Liver (tissue), 3 donors: ENCODE data around the gene BLOC1S3.

Experiments
- ATF3 ChIP-seq: IDR thresholded peaks from 2 replicates; pipeline ENCODE4 v1.6.1; 2016; ENCODE audit warnings: antibody characterized with exemption
- CTCF ChIP-seq: fragments of 150-350 bp; IDR thresholded peaks from 2 replicates; pipeline ENCODE4 v1.5.1; 2017; ENCODE audit warnings: improper control_type of control experiment, low read depth, low read length; ENCODE audit not compliant: missing input control
- MAX ChIP-seq: IDR thresholded peaks from 2 replicates; pipeline ENCODE4 v1.6.1; 2016; ENCODE audit warnings: antibody characterized with exemption
- RAD21 ChIP-seq, 2 donors: IDR thresholded peaks; 2 replicates each; pipeline ENCODE4 v1.6.1; 2016; ENCODE audit warnings: antibody characterized with exemption in 2 of 2, mild to moderate bottlenecking in 2 of 2
- SP1 ChIP-seq: IDR thresholded peaks from 2 replicates; pipeline ENCODE4 v1.6.1; 2018; ENCODE audit warnings: antibody characterized with exemption, mild to moderate bottlenecking
- YY1 ChIP-seq: IDR thresholded peaks from 2 replicates; pipeline ENCODE4 v1.6.1; 2016; ENCODE audit warnings: antibody characterized with exemption, mild to moderate bottlenecking
- TF ChIP-seq, protein P1 (sequence below): IDR thresholded peaks from 2 replicates; pipeline ENCODE4 v1.6.1; 2016; ENCODE audit warnings: antibody characterized with exemption, mild to moderate bottlenecking
- donor health status: healthy.
- donor health status: healthy.

GRCh38 chr19:45189971-45190370, 11.4 kb downstream of the BLOC1S3 start:
- no peak for TF ChIP-seq MAX
- TF ChIP-seq CTCF, result no peak
- TF ChIP-seq, protein P1, sequence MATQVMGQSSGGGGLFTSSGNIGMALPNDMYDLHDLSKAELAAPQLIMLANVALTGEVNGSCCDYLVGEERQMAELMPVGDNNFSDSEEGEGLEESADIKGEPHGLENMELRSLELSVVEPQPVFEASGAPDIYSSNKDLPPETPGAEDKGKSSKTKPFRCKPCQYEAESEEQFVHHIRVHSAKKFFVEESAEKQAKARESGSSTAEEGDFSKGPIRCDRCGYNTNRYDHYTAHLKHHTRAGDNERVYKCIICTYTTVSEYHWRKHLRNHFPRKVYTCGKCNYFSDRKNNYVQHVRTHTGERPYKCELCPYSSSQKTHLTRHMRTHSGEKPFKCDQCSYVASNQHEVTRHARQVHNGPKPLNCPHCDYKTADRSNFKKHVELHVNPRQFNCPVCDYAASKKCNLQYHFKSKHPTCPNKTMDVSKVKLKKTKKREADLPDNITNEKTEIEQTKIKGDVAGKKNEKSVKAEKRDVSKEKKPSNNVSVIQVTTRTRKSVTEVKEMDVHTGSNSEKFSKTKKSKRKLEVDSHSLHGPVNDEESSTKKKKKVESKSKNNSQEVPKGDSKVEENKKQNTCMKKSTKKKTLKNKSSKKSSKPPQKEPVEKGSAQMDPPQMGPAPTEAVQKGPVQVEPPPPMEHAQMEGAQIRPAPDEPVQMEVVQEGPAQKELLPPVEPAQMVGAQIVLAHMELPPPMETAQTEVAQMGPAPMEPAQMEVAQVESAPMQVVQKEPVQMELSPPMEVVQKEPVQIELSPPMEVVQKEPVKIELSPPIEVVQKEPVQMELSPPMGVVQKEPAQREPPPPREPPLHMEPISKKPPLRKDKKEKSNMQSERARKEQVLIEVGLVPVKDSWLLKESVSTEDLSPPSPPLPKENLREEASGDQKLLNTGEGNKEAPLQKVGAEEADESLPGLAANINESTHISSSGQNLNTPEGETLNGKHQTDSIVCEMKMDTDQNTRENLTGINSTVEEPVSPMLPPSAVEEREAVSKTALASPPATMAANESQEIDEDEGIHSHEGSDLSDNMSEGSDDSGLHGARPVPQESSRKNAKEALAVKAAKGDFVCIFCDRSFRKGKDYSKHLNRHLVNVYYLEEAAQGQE, result no peak
- TF ChIP-seq SP1, result no peak
- TF ChIP-seq RAD21 (IDR thresholded peaks at IDR 0.05), result no peak
- no peak for TF ChIP-seq YY1
- no peak for TF ChIP-seq ATF3
